Vagina (tissue), 2 donors: ENCODE results near the gene EDEM1.

Experiments
- POLR2AphosphoS5 ChIP-seq, 2 donors: sonication (generic); formaldehyde crosslinking; IDR thresholded peaks; one replicate each; pipeline ENCODE4 v1.9.0; 2017; ENCODE audit warnings: antibody characterized with exemption in 2 of 2, mild to moderate bottlenecking in 2 of 2, low read depth in 1 of 2; ENCODE audit not compliant: insufficient read depth in 1 of 2
- TF ChIP-seq, protein P1 (sequence below), 3 experiments: fragments of 450-650 bp in 2 of 3; fragments of 200-600 bp in 1 of 3; sonication (generic) in 1 of 3; IDR thresholded peaks; one replicate each; pipeline ENCODE4 v1.5.1; 2017 to 2019; ENCODE audit warnings: antibody characterized with exemption in 3 of 3, mild to moderate bottlenecking in 2 of 3, moderate library complexity in 2 of 3

DNA sequence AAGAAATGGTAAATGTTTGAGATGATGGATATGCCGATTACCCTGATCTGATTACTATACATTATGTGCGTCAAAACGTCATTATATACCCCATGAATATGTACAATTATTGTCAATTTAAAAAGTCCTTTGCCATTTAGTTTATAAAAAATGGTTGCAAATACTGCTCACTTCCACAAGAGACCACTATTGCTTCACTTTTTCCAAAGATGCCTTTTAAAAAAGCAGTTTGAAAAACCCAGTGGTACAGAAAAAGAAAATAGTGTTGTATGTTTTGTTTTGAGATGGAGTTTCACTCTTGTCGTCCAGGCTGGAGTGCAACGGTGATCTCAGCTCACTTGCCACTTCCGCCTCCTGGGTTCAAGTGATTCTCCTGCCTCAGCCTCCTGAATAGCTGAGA lies 39.3 kb downstream of the EDEM1 start:
- no peak for TF ChIP-seq POLR2AphosphoS5 (IDR thresholded peaks at IDR 0.05; ENCODE audit: insufficient read depth in 1 of 2, low read depth in 1 of 2)
- TF ChIP-seq, protein P1, sequence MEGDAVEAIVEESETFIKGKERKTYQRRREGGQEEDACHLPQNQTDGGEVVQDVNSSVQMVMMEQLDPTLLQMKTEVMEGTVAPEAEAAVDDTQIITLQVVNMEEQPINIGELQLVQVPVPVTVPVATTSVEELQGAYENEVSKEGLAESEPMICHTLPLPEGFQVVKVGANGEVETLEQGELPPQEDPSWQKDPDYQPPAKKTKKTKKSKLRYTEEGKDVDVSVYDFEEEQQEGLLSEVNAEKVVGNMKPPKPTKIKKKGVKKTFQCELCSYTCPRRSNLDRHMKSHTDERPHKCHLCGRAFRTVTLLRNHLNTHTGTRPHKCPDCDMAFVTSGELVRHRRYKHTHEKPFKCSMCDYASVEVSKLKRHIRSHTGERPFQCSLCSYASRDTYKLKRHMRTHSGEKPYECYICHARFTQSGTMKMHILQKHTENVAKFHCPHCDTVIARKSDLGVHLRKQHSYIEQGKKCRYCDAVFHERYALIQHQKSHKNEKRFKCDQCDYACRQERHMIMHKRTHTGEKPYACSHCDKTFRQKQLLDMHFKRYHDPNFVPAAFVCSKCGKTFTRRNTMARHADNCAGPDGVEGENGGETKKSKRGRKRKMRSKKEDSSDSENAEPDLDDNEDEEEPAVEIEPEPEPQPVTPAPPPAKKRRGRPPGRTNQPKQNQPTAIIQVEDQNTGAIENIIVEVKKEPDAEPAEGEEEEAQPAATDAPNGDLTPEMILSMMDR (IDR thresholded peaks at IDR 0.05) = no peak
